Kidney epithelial cell (primary cell): Measurements from ENCODE around the gene PEAK3. TPM values are rescaled to one million over a fixed set of nuclear protein-coding genes. Genes with fewer than 3 reads are reported as not detected.

Source experiments
- DNase-seq: peaks from one replicate; pipeline ENCODE4 v3.0.0-alpha.2; 2010; ENCODE audit warnings: low read depth
- H3K27me3 ChIP-seq: 2 replicates; pipeline ENCODE4 v1.6.0; 2011; ENCODE audit warnings: low read length; ENCODE audit not compliant: control insufficient read depth, insufficient read depth
- H3K36me3 ChIP-seq: 2 replicates; pipeline ENCODE4 v1.5.1; 2011; ENCODE audit warnings: low read length; ENCODE audit not compliant: control insufficient read depth, insufficient read depth
- H3K4me3 ChIP-seq: 2 replicates; pipeline ENCODE4 v1.5.1; 2011; ENCODE audit warnings: low read depth, mild to moderate bottlenecking, control low read depth, low read length
- total RNA-seq: library from RNA; depleted of rRNA; stranded (reverse); fragments of >200 nt; gene quantifications from 2 replicates; pipeline ENCODE4 v1.2.3, GENCODE V29; 2015
- TF ChIP-seq, protein P1 (sequence below): IDR thresholded peaks from 2 replicates; pipeline ENCODE4 v1.5.1; 2011; ENCODE audit warnings: mild to moderate bottlenecking, moderate library complexity, low read length, control low read depth, inconsistent platforms; ENCODE audit not compliant: insufficient read depth, poor library complexity, severe bottlenecking

Gene PEAK3
- total RNA-seq, 1 donor from 2014 or later: not detected

DNA sequence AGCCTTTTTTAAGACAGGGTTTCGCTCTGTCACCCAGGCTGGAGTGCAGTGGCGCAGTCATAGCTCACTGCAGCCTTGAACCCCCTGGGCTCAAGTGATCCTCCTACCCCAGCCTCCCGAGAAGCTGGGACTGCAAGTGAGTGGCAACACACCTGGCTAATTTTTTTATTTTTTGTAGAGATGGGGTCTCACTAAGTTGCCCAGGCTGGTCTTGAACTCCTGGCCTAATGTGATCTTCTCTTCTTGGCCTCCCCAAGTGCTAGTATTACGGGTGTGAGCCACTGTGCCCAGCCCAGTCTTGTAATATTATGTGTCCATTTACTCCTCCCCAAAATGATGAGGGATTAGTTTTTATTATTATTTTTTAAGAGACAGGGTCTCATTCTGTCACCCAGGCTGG, 29.1 kb upstream of the PEAK3 start:
- no peak for DNase-seq
- peaks cover 54% of the 10 kb centered on the region for H3K27me3 ChIP-seq
- no peak overlapping the region for H3K4me3 ChIP-seq
- TF ChIP-seq, protein P1, sequence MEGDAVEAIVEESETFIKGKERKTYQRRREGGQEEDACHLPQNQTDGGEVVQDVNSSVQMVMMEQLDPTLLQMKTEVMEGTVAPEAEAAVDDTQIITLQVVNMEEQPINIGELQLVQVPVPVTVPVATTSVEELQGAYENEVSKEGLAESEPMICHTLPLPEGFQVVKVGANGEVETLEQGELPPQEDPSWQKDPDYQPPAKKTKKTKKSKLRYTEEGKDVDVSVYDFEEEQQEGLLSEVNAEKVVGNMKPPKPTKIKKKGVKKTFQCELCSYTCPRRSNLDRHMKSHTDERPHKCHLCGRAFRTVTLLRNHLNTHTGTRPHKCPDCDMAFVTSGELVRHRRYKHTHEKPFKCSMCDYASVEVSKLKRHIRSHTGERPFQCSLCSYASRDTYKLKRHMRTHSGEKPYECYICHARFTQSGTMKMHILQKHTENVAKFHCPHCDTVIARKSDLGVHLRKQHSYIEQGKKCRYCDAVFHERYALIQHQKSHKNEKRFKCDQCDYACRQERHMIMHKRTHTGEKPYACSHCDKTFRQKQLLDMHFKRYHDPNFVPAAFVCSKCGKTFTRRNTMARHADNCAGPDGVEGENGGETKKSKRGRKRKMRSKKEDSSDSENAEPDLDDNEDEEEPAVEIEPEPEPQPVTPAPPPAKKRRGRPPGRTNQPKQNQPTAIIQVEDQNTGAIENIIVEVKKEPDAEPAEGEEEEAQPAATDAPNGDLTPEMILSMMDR: no peak
- no peaks in the 10 kb centered on the region for H3K36me3 ChIP-seq

DNA sequence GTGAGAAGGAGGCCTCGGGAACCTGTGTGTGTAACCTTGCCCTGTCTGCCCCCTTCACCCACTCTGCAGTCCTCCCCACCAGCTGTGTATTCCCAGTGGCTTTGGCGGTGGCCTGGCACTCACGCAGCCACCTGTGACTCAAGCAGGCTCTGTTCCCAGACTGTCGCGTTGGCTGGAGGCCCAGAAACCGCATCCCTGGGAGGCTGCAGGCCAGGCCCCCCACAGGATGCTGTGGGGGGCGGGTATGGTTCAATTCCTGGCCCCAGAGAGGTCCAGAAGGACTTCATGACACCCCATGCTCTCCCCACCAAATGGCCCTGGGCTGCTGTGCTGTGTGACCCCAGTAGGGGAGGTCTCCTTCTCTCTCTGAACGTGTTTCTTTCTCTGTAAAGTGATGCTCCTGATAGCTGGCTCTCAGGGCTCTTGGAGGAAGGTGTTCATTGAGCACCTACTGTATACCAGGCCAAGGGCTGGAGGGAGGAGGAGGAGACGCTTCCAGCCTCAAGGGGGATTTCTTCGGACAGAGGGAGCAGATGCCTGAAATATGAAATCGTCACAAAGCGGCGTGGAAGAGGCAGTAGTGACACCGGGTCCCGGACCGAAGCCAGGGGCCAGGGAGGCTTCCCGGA, 27.9 kb upstream of the PEAK3 start:
- no peaks in the 10 kb centered on the region for H3K36me3 ChIP-seq
- no peak for DNase-seq
- TF ChIP-seq, protein P1: no peak
- peaks cover 61% of the 10 kb centered on the region for H3K27me3 ChIP-seq
- H3K4me3 ChIP-seq: no peak overlapping the region

DNA sequence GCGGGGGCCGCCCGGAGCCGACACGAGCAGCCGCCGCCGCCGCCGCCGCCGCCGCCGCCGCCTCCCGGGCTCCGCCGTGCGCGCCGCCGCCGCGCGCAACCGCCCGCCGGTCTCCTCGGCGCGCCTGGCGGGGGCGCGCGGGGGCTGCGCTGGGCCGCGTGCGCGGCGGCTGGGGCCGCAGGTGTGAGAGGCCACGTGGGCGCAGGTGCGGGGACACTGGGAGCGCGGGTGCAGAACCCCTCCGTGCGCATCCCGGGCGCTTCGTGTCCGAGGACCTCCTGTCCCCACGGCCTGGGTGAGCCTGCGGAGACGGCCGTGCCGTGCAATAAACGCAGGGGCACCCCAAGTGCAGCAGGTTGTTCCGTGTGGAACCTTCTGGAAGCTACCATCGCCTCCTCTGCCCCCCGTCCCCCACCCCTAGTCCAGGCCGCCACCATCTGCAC, 26.2 kb upstream of the PEAK3 start, which contains the start of gene LINGO3:
TSS of gene LINGO3 (minus strand) at position 41 of the 443 bp plus-strand sequence. CDS start 16,378 bp downstream, outside the sequence.
- no peak within 1 kb of the TSS for H3K4me3 ChIP-seq
- no peaks in the 10 kb centered on the region for H3K36me3 ChIP-seq
- H3K27me3 ChIP-seq: peaks cover 62% of the 10 kb centered on the region
- DNase-seq: no peak
- TF ChIP-seq, protein P1: no peak

DNA sequence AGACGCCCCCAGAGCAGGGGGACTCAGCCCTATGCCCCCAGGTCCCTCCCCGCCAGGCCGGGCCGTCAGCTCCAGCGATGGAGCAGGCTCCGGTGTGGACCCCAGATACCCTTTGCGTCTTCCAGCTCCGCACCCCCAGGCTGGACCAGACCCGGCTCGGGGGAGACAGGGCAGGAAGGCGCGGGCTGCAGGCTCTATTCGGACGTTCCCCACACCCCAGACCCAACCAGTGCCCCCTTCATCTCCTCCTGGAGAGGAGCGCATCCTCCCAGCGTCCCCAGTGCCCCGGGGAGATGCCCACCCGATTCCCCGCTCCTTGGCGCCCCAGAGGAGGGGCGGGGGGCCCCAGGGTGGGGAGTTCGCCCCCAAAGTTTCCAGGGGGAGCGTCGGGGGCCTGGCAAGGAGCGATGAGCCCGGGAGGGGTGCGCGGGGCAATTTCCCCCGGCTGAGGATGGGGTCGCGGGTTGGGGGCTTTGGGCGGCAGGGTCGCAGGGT, 25.6 kb upstream of the PEAK3 start:
- Histone ChIP-seq H3K27me3 (peaks cover 62% of the 10 kb centered on the region), H3K4me3 (no peak overlapping the region), H3K36me3 (no peaks in the 10 kb centered on the region)
- TF ChIP-seq, protein P1: no peak
- no peak for DNase-seq

DNA sequence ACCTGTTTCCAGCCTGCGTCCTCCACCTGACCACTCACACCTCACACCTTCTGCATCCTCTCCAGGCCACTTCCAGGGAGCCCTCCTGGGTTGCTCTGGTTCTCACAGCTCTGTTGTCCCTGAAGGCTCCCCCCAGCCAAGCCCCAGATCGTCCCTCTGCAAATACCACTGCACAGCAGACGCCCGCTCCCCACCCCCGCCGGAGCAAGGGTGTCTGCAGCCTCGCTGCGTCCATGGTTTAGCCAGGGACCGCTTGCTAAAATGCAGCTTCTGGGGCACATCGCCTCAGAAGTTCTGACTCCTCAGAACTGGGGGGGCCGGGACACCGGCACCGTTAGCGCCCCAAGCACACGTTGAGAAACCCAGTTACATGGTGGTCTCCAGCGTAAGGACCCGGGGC, 25.0 kb upstream of the PEAK3 start:
- Histone ChIP-seq H3K27me3 (peaks cover 62% of the 10 kb centered on the region), H3K36me3 (no peaks in the 10 kb centered on the region), H3K4me3 (no peak overlapping the region)
- TF ChIP-seq, protein P1: no peak
- no peak for DNase-seq
